Astrocyte of the cerebellum (primary cell): ENCODE measurements around the gene NDUFB11.

Experiments used
- DNase-seq: peaks from one replicate; pipeline ENCODE4 v3.0.0-alpha.2; 2011; ENCODE audit warnings: low read depth
- H3K4me3 ChIP-seq: 2 replicates; pipeline ENCODE4 v1.5.1; 2011; ENCODE audit warnings: mild to moderate bottlenecking, low read depth, low read length, moderate library complexity
- in situ Hi-C: cut with HindIII; loops from 2 replicates; pipeline ENCODE4 v1.10.0; 2017; ENCODE audit warnings: low sequenced_read_pairs
- TF ChIP-seq, protein P1 (sequence below): IDR thresholded peaks from 2 replicates; pipeline ENCODE4 v1.5.1; 2012; ENCODE audit warnings: low read length, low read depth, moderate library complexity, mild to moderate bottlenecking; ENCODE audit errors: missing control alignments

NDUFB11 gene

DNA sequence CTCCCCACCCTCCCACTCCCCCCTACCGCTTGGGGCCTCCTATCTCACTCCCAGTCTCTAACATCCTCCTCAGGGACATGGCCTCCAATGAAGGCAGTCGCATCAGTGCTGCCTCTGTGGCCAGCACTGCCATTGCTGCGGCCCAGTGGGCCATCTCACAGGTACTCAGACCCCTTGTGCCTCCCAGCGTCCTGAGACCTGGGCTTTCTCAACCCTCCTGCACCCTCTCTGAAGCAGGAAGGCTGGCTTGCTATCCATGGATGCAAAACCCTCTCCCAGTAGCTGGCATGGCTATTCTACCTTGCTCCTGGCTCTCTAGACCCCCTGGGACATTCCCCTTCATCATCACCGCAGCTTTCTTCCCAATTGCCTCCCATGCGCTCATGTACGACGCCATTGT is 35.8 kb upstream of the NDUFB11 start:
- DNase-seq: no peak
- H3K4me3 ChIP-seq: no peak overlapping the region
- TF ChIP-seq, protein P1, sequence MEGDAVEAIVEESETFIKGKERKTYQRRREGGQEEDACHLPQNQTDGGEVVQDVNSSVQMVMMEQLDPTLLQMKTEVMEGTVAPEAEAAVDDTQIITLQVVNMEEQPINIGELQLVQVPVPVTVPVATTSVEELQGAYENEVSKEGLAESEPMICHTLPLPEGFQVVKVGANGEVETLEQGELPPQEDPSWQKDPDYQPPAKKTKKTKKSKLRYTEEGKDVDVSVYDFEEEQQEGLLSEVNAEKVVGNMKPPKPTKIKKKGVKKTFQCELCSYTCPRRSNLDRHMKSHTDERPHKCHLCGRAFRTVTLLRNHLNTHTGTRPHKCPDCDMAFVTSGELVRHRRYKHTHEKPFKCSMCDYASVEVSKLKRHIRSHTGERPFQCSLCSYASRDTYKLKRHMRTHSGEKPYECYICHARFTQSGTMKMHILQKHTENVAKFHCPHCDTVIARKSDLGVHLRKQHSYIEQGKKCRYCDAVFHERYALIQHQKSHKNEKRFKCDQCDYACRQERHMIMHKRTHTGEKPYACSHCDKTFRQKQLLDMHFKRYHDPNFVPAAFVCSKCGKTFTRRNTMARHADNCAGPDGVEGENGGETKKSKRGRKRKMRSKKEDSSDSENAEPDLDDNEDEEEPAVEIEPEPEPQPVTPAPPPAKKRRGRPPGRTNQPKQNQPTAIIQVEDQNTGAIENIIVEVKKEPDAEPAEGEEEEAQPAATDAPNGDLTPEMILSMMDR: no peak
- in situ Hi-C loops: no loop called here

DNA sequence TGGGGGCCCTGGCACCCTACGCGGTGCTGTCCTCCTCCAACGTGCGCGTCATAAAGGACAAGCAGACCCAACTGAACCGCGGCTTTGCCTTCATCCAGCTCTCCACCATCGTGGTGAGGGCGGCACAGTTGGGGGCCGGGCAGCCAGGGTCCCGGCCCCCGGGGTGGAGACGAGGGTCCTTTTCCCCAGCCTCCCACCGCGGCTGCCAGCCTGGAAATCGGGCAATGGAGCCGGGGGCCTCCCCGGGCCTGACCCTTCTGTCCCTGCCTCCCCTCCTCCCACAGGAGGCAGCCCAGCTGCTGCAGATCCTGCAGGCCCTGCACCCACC is 35.4 kb upstream of the NDUFB11 start:
- in situ Hi-C loops: no loop called here
- TF ChIP-seq, protein P1: no peak
- no peak overlapping the region for H3K4me3 ChIP-seq
- no peak for DNase-seq

GRCh38 chrX:47179221-47179927 is 34.9 kb upstream of the NDUFB11 start:
- in situ Hi-C loops: no loop called here
- DNase-seq: no peak
- TF ChIP-seq, protein P1: no peak
- H3K4me3 ChIP-seq: no peak overlapping the region

GRCh38 chrX:47178337-47178736 is 33.8 kb upstream of the NDUFB11 start:
- in situ Hi-C loops: no loop called here

DNA sequence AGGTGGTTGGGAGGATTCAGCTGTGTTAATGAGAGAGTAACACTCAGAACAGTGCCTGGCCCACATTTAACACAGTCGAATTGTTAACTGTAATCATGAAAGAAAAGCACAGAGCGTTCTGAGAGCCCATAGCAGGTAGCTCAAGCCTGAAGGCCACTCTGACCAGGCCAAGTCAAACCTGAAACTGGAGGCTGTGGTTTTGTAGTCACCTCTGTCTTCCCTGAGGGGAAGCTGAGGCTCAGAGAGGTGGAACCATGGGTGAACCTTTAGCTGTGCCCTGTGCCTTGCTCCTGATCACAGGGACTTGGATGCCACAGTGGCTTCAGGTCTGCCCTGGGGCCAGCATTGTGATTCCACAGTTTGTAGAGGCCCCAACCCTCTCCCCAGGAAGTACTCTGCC is 32.6 kb upstream of the NDUFB11 start:
- TF ChIP-seq, protein P1: no peak
- in situ Hi-C loops: no loop called here
- no peak overlapping the region for H3K4me3 ChIP-seq
- DNase-seq: no peak

More at GRCh38 chrX:47178337-47178736, 33.8 kb upstream of the NDUFB11 start:
- no peak for DNase-seq
- H3K4me3 ChIP-seq: no peak overlapping the region
- TF ChIP-seq, protein P1: no peak

- TF ChIP-seq, protein P1: no peak
- in situ Hi-C loops: no loop called here
- H3K4me3 ChIP-seq: no peak overlapping the region
- DNase-seq: no peak
Measured at GRCh38 chrX:47176101-47176740, 31.7 kb upstream of the NDUFB11 start.
